ENCODE measurements around the gene DYNC2LI1.

DYNC2LI1 gene

GRCh38 chr2:43837831-43838559 is 64.2 kb downstream of the DYNC2LI1 start:
- H3K4me3 ChIP-seq (ENCODE audit: low read depth, low read length): no peak overlapping the region
- CTCF ChIA-PET: no interaction called here
- H3K27ac ChIP-seq (ENCODE audit: extremely low read depth, low read depth, low read length): no peak overlapping the region
- no peaks in the 10 kb centered on the region for H3K4me1 ChIP-seq (ENCODE audit: control insufficient read depth, insufficient read depth, low read length)
- H3K36me3 ChIP-seq (ENCODE audit: control insufficient read depth in 2 of 2, insufficient read depth in 1 of 2, low read length in 2 of 2): no peaks in the 10 kb centered on the region
- H3K9me3 ChIP-seq (ENCODE audit: control insufficient read depth, insufficient read depth, low read depth, low read length): no peaks in the 10 kb centered on the region
- POLR2A ChIA-PET: no interaction called here
- TF ChIP-seq ZIC2 (tag by site-specific recombination; IDR thresholded peaks at IDR 0.05): no peak
- no peak for TF ChIP-seq ZNF223 (tag by site-specific recombination; IDR thresholded peaks at IDR 0.05)
- no peak for TF ChIP-seq ZNF791 (tag by site-specific recombination; IDR thresholded peaks at IDR 0.05)
- TF ChIP-seq ZNF174 (tag by site-specific recombination; IDR thresholded peaks at IDR 0.05): no peak
- no peak for TF ChIP-seq ZNF394 (tag by site-specific recombination; IDR thresholded peaks at IDR 0.05; ENCODE audit: borderline replicate concordance)
- TF ChIP-seq ZNF132 (tag by site-specific recombination; IDR thresholded peaks at IDR 0.05; ENCODE audit: borderline replicate concordance): no peak
- TF ChIP-seq SETDB1 (IDR thresholded peaks at IDR 0.05; ENCODE audit: insufficient read length, low read length): no peak
- no peak for TF ChIP-seq ZNF555 (tag by site-specific recombination; conservative IDR thresholded peaks at IDR 0.05)
- TF ChIP-seq ZNF692 (tag by site-specific recombination; IDR thresholded peaks at IDR 0.05): no peak
- no peak for TF ChIP-seq ZNF76 (tag by site-specific recombination; IDR thresholded peaks at IDR 0.05; ENCODE audit: borderline replicate concordance, low read depth)
- TF ChIP-seq, protein P1, sequence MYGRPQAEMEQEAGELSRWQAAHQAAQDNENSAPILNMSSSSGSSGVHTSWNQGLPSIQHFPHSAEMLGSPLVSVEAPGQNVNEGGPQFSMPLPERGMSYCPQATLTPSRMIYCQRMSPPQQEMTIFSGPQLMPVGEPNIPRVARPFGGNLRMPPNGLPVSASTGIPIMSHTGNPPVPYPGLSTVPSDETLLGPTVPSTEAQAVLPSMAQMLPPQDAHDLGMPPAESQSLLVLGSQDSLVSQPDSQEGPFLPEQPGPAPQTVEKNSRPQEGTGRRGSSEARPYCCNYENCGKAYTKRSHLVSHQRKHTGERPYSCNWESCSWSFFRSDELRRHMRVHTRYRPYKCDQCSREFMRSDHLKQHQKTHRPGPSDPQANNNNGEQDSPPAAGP (tag by site-specific recombination; IDR thresholded peaks at IDR 0.05): no peak
- TF ChIP-seq, protein P2, sequence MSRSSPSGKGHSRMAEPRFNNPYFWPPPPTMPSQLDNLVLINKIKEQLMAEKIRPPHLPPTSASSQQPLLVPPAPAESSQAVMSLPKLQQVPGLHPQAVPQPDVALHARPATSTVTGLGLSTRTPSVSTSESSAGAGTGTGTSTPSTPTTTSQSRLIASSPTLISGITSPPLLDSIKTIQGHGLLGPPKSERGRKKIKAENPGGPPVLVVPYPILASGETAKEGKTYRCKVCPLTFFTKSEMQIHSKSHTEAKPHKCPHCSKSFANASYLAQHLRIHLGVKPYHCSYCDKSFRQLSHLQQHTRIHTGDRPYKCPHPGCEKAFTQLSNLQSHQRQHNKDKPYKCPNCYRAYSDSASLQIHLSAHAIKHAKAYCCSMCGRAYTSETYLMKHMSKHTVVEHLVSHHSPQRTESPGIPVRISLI (tag by site-specific recombination; IDR thresholded peaks at IDR 0.05): no peak
- no peak for TF ChIP-seq MZF1 (tag by site-specific recombination; IDR thresholded peaks at IDR 0.05; ENCODE audit: borderline replicate concordance)

GRCh38 chr2:43838560-43839267 is 64.9 kb downstream of the DYNC2LI1 start, which contains the start of the genes ABCG5 and ABCG8:
TSS of gene ABCG5 (minus strand) at chr2:43838839. CDS start at chr2:43838679, 160 bp downstream.
TSS of gene ABCG8 (plus strand) at chr2:43838971. CDS start at chr2:43839054, 83 bp downstream.
- Histone ChIP-seq H3K27ac (ENCODE audit: extremely low read depth, low read depth, low read length) (no peak within 1 kb of the TSS), H3K9me3 (ENCODE audit: control insufficient read depth, insufficient read depth, low read depth, low read length) (no peaks in the 10 kb centered on the region)
- POLR2A ChIA-PET: no interaction called here
- TF ChIP-seq ZNF677 (tag by site-specific recombination; IDR thresholded peaks at IDR 0.05) (no peak), ZNF660 (tag by site-specific recombination; IDR thresholded peaks at IDR 0.05) (no peak), TCF7L2 (IDR thresholded peaks at IDR 0.05; ENCODE audit: borderline replicate concordance, low read depth, low read length) (no peak), ZNF391 (tag by site-specific recombination; IDR thresholded peaks at IDR 0.05; ENCODE audit: borderline replicate concordance, low read depth) (no peak)
- TF ChIP-seq, protein P3, sequence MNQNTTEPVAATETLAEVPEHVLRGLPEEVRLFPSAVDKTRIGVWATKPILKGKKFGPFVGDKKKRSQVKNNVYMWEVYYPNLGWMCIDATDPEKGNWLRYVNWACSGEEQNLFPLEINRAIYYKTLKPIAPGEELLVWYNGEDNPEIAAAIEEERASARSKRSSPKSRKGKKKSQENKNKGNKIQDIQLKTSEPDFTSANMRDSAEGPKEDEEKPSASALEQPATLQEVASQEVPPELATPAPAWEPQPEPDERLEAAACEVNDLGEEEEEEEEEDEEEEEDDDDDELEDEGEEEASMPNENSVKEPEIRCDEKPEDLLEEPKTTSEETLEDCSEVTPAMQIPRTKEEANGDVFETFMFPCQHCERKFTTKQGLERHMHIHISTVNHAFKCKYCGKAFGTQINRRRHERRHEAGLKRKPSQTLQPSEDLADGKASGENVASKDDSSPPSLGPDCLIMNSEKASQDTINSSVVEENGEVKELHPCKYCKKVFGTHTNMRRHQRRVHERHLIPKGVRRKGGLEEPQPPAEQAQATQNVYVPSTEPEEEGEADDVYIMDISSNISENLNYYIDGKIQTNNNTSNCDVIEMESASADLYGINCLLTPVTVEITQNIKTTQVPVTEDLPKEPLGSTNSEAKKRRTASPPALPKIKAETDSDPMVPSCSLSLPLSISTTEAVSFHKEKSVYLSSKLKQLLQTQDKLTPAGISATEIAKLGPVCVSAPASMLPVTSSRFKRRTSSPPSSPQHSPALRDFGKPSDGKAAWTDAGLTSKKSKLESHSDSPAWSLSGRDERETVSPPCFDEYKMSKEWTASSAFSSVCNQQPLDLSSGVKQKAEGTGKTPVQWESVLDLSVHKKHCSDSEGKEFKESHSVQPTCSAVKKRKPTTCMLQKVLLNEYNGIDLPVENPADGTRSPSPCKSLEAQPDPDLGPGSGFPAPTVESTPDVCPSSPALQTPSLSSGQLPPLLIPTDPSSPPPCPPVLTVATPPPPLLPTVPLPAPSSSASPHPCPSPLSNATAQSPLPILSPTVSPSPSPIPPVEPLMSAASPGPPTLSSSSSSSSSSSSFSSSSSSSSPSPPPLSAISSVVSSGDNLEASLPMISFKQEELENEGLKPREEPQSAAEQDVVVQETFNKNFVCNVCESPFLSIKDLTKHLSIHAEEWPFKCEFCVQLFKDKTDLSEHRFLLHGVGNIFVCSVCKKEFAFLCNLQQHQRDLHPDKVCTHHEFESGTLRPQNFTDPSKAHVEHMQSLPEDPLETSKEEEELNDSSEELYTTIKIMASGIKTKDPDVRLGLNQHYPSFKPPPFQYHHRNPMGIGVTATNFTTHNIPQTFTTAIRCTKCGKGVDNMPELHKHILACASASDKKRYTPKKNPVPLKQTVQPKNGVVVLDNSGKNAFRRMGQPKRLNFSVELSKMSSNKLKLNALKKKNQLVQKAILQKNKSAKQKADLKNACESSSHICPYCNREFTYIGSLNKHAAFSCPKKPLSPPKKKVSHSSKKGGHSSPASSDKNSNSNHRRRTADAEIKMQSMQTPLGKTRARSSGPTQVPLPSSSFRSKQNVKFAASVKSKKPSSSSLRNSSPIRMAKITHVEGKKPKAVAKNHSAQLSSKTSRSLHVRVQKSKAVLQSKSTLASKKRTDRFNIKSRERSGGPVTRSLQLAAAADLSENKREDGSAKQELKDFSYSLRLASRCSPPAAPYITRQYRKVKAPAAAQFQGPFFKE (tag by site-specific recombination; IDR thresholded peaks at IDR 0.05; ENCODE audit: borderline replicate concordance): no peak
- TF ChIP-seq, protein P4, sequence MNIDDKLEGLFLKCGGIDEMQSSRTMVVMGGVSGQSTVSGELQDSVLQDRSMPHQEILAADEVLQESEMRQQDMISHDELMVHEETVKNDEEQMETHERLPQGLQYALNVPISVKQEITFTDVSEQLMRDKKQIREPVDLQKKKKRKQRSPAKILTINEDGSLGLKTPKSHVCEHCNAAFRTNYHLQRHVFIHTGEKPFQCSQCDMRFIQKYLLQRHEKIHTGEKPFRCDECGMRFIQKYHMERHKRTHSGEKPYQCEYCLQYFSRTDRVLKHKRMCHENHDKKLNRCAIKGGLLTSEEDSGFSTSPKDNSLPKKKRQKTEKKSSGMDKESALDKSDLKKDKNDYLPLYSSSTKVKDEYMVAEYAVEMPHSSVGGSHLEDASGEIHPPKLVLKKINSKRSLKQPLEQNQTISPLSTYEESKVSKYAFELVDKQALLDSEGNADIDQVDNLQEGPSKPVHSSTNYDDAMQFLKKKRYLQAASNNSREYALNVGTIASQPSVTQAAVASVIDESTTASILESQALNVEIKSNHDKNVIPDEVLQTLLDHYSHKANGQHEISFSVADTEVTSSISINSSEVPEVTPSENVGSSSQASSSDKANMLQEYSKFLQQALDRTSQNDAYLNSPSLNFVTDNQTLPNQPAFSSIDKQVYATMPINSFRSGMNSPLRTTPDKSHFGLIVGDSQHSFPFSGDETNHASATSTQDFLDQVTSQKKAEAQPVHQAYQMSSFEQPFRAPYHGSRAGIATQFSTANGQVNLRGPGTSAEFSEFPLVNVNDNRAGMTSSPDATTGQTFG (tag by site-specific recombination; IDR thresholded peaks at IDR 0.05; ENCODE audit: borderline replicate concordance): no peak

More at GRCh38 chr2:43838560-43839267, 64.9 kb downstream of the DYNC2LI1 start, which contains the start of the genes ABCG5 and ABCG8:
- no peaks in the 10 kb centered on the region for H3K36me3 ChIP-seq (ENCODE audit: control insufficient read depth in 2 of 2, insufficient read depth in 1 of 2, low read length in 2 of 2)
- no peak within 1 kb of the TSS for H3K4me3 ChIP-seq (ENCODE audit: low read depth, low read length)
- H3K4me1 ChIP-seq (ENCODE audit: control insufficient read depth, insufficient read depth, low read length): no peaks in the 10 kb centered on the region
- CTCF ChIA-PET: no interaction called here

Measured in HEK293 (cell line).